DOHH2 (cell line): Measurements from ENCODE around the gene MYH1.

ENCODE experiments used
- EZH2phosphoT487 ChIP-seq: fragments of 200-600 bp; sonication (generic); IDR thresholded peaks from 2 replicates; pipeline ENCODE4 v1.6.1; 2017; ENCODE audit warnings: borderline replicate concordance, mild to moderate bottlenecking, antibody characterized with exemption, low read length, moderate library complexity, mixed read lengths
- TF ChIP-seq, protein P1 (sequence below): fragments of 200-600 bp; sonication (generic); IDR thresholded peaks from one replicate; pipeline ENCODE4 v1.5.1; 2014; ENCODE audit warnings: antibody characterized with exemption, mild to moderate bottlenecking, low read depth, low read length; ENCODE audit not compliant: poor library complexity, severe bottlenecking

DNA sequence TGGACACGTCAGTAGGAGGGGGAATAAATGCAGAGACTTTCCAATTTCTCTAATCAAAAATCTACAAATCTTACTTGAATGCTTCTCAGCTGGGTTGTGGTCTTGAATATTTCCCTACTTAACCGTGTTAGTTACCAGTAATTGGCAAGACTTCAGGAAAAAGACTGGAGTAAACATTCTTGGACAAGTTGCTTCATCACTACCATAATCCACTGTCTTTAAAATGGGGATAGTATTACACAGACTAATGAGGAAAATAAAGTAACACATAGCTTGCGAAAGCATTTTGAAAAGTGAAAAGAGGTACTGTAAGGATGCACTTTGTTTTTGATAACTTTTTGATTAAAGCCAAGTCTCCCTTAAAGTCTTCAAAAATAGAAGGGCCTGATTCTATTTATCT is 18.4 kb downstream of the MYH1 start:
- TF ChIP-seq, protein P1, sequence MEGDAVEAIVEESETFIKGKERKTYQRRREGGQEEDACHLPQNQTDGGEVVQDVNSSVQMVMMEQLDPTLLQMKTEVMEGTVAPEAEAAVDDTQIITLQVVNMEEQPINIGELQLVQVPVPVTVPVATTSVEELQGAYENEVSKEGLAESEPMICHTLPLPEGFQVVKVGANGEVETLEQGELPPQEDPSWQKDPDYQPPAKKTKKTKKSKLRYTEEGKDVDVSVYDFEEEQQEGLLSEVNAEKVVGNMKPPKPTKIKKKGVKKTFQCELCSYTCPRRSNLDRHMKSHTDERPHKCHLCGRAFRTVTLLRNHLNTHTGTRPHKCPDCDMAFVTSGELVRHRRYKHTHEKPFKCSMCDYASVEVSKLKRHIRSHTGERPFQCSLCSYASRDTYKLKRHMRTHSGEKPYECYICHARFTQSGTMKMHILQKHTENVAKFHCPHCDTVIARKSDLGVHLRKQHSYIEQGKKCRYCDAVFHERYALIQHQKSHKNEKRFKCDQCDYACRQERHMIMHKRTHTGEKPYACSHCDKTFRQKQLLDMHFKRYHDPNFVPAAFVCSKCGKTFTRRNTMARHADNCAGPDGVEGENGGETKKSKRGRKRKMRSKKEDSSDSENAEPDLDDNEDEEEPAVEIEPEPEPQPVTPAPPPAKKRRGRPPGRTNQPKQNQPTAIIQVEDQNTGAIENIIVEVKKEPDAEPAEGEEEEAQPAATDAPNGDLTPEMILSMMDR: no peak
- TF ChIP-seq EZH2phosphoT487: no peak
